ENCODE measurements around the gene PTPRO.

PTPRO gene

DNA sequence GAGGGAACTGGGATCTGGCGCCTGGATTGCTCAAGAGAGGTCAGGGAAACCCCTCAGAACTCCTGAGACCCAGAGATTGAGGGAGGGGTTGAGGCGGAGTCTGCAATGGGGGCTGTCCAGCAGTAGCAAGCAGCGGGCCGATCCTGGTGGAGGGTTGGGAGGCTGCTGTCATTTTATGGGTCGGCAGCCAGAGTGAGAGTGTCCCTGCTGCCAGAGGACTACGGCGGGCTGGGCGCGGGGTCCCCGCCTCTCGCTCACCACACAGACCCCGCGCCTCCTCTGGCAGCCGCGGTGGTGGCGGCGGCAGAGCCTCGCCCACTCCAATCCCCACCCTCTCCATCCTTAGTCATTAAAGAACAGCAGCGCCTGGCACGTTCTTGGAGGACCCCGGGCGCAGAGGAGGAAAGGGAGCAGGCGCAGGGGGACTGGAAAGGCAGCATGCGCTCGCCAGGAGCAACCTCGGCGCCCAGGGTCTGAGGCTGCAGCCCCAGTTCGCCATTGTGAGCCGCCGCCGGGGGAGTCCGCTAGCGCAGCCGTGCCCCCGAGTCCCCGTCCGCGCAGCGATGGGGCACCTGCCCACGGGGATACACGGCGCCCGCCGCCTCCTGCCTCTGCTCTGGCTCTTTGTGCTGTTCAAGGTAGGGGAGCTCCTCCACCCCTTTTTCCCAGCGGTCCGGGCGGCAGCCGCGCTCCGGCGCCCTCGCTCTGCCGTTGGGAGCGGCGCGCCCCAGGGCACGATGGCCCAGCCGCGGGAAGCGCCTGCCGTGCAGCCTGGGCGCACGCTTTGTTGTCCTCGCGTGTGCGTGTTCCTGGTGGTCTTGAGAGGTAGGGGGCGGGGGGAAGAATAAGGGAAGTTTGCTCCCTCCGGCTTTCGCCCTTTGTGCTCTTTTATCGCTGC is at the start of gene PTPRO:
PTPRO (plus strand) TSS at position 345 of the 898 bp plus-strand sequence.
- DNase-seq (ENCODE audit: low read depth): no peak

DNA sequence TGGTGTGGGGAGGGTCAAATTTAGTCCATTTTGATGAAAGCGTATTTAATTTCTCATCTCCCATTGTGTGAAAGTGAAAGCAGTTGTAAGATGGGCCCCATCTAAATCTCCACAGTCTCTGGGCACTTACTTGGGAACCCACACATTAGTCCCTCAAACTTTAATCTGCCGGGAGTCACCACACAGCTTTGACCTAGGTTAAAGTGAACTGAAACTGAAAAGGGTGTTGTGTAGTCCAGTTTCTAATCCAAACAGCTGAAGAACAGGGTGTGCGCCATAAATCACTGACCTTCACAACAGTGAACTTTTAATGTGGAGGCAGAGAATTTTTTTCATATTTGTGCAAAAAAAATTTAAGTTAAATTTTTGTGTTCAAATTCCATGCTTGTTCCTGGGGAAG is 48.4 kb upstream of the PTPRO start:
- DNase-seq (ENCODE audit: low read depth): no peak

DNA sequence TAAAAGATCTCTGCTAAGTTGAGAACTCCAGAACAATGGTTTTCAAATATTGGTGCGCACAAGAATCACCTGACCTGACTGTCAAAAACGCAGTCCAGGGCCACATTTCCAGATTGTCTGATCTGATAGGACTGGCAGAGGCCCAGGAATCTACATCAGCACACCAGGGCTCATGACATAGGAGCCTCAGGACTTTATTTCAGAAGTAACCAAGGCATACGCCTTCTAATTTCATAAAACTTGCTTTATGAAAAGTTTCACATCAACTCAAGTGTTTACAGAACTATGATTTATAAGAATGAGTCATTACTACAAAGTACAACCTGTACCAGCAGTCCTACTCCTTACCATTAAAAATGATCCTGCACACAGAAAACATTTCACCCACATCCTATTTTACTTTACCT is 47.7 kb upstream of the PTPRO start:
- no peak for DNase-seq (ENCODE audit: low read depth)

DNA sequence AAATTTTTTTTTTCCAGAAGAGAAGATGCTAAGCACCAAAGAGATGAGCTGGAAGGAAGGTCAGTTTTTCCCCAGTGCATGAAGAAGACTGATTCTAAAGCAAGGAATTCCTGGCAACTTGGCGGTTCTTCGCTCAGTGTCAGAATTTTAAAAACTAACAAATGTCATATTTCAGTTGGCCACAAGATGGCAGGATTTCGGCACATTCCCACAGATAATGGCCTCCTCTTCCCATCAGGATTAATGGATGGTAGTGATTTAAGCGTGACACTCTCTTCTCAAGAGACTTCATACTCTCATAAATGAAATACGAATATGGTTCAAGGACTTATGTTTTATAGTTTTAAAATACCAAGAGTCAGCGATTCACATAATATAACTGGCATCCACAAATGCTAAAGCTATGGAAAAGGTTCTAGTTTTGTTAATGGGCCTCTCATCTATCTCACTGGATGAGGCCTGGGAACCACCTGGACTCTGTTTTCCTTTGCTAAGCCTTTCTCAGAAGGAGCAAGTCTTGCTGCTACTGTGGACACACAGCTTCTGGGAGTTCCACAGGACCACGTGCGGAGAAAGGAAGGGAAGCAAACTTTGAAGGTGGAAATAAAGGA is 46.1 kb upstream of the PTPRO start:
- no peak for DNase-seq (ENCODE audit: low read depth)

DNA sequence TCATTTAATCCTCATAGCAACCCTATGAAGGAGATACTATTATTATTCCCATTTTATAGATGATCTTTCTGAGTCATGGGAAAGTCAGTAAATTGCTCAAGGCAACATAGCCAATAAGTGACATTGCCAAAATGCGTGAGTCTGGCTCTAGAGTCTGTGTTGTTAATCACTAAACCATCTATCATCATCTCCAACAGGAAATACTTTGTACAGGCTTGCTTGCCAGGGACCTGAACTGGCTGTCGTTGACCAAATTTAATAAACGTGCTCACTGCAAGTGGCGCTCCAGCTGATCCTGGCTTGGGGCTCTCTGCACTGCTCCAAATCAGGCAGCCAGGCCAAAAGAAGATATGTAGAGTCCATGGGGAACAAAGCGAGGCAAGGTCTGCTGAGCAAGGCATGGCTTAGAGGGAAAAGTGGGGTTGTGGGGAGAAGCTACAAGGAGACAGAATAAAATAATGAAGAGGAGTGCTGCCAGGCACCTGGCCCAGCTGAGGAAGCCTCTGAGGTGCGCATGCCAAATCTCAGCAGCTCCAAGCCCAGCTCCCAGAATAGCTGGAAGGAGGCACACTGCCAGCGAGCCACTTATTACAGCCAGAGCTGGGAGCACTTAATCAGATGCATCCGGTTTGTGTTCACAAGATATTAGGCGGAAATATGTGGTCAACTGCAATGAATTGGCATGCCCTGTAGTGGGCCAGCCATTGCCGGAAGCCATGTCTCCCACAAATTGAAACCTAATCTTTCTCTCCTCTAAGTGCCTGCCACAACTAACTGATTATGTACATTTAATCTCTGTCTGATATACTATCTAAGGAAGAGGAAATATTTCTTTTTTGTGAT is 43.3 kb upstream of the PTPRO start:
- no peak for DNase-seq (ENCODE audit: low read depth)

DNA sequence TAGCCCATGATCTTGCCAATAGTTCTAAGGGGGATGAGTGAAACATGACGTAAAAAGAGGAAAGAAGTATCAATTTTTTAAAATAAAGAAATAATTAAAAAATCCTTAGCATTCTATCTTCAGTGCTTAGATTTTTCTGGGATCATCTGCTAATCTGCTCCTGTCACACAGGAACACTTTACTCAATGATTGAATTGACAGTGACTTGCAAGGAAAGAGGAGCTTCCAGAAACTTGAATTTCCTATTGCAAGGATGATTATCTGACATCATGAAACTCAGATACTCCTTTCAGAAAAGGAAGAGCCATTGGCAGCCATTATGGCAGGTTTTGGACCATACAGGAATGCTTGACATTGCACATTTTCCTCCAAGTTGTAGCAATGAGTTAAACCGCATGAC is 41.4 kb upstream of the PTPRO start:
- no peak for DNase-seq (ENCODE audit: low read depth)

DNA sequence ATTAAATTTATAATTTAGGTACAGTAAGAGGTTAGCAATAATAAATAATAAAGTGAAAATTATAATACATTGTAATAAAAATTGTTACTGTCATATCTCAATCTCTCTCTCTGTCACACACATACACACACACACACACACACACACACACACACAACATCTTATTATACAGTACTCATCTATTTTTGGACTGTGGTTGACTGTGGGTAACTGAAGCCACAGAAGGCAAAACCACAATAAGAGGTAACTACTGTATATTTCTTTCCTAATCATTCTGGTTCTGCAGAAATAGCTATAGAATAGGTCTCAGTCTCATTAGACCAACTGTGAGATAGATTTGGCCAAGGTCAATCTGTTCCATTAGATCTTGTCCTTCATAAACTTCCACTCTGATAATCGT is 33.1 kb upstream of the PTPRO start:
- no peak for DNase-seq (ENCODE audit: low read depth)

DNA sequence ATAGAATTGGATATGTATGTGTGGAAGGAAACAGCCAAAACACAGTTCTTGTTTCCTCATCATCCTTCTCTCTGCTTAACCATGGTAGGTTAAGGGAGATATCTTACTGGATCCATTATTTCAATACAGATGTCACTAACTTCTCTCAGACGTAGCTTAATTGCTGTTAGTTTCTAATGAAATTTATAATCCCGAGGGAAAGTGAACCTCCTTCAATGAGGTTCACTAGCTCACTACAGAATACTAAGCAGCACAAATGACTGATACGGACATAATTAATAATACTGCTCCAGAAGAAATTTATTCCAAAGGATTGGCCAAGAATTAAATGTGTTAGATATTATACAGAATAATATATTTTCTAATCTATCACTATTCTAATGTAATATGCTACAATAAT is 28.6 kb upstream of the PTPRO start:
- no peak for DNase-seq (ENCODE audit: low read depth)

DNA sequence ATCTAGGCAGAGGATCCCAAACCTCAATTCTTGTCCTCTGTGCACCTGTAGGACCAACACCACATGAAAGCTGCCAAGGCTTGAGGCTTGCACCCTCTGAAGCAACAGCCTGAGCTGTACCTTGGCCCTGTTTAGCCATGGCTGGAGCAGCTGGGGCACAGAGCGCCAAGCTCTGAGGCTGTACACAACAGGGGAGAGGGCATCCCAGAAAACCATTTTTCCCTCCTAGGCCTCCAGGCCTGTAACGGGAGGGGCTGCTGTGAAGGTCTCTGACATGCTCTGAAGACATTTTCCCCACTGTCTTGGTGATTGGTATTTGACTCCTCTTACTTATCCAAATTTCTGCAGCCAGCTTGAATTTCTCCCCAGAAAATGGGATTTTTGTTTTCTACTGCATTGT is 22.4 kb upstream of the PTPRO start:
- no peak for DNase-seq (ENCODE audit: low read depth)

DNA sequence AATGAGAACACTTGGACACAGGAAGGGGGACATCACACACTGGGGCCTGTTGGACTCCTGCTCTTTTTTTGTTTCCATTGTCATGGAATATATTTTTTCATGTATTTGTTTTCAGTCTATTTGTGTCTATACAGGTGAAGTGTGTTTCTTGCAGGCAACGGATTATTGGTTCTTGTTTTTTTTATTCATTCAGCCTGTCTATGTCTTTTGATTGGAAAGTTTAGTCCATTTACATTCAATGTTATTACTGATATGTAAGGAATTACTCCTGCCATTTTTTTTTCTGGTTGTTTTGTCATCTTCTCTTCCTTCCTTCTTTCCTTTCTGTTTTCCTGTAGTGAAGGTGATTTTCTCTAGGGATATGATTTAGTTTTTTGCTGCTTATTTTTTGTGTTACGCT is 18.0 kb upstream of the PTPRO start:
- DNase-seq (ENCODE audit: low read depth): no peak

DNA sequence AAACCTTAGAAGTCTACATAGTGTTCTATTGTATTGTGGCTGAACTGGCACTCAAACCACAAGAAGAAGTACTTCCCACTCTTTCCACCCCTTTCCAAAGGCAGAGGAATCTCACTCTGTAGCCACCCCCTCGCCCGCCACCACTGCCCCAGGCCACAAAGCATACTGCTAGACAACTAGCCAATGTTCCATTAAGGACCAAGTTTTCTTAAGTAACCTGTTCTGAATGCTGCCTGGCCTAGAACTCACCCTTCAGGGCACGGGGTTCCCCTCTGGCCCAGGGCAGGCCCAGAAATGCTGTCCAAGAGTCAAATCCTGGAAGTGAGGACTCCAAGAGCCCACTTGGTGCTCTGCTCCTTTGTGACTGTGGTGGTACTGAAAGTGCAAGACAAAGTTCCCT is 15.7 kb upstream of the PTPRO start:
- DNase-seq (ENCODE audit: low read depth): no peak

DNA sequence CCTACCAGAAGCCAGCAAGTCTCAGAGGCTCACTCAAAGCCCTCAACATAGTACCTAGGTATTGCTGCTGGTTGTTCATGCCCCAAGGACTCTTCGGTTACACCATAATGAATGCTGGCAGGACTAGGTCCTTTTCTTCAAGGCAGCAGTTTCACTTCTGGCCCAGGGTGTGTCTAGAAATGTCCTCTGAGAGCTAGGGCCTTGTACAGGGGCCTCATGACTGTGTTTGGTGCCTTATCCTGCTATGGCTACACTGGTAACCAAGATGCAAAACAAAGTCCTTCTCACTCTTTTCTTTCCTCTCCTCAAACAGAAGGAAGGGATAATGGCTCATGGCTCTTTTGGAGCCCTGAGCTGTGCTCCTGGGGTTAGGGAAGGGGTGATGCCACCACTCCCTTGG is 15.2 kb upstream of the PTPRO start:
- DNase-seq (ENCODE audit: low read depth): no peak

DNA sequence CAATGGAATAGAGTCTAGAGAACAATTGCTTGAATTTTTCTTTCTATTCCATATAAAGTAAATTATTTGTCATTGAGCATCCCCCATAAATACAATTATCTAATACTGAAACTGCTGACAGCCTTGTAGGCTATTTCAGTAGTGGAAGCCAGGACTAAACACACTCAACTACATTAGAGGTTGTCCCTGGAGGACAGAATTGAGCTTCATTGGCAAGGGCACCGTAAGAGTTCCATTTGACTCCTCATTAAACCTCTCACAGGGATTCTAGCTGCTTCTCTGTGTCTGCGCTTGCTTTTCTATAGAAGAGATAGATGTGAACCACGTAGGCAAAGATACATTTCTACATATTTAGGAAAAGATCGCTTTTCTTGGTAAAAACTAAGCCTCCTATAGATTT is 3.5 kb upstream of the PTPRO start:
- DNase-seq (ENCODE audit: low read depth): no peak

DNA sequence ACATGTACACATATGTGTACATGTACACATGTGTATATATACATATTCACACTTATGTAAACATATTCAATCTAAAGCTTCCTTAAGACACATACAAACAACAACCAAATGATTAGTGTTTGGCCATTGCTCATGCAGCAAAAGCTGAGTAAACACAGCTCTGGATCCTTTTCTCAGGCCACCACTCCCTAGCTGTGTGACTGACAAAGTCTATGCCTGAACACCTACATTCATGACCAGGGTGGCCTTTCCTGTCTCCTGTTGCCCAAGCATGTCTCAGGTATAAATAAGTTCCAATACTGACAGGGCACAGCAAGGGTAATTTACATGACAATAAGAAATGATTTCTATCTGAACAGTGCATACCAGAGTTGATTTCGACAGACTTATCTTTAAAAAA is 1.4 kb upstream of the PTPRO start:
- no peak for DNase-seq (ENCODE audit: low read depth)

DNA sequence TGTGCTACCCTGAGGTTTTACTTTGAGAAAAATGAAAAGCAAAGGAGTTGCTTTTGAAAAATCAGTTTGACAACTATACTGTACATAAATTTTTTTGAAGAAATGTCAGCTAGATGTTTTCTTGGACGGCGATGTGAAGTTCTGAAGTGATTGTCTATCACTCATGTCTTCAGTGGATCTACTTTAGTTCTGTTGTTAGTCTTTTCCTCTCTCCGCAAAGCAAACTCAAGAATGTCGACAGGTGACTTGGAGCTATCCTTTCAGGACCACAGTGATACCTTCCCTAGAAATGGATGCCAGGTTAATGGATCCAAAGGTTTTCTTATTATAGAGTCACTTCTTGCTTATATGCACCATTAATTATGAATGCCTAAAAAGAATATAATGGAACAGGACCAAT is 1.2 kb downstream of the PTPRO start:
- no peak for DNase-seq (ENCODE audit: low read depth)

DNA sequence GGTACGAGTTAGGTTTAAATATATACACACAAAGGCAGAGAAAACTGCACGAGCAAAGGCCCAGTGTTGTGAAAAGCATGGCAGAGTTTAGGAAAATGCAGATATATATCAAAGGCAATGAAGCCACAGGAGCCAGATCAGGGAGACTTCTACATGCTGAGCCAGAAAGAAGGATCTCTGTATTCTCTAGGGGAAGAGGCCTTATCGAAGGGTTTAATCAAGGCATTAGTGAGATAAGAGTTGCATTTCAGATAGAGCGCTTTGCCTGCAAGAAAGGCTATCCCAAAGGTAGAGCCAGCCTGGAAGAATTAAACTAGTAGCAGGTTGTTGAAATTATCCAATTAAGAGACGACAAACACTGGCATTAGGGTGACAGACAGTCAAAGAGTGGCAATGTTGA is 7.6 kb downstream of the PTPRO start:
- DNase-seq (ENCODE audit: low read depth): no peak

DNA sequence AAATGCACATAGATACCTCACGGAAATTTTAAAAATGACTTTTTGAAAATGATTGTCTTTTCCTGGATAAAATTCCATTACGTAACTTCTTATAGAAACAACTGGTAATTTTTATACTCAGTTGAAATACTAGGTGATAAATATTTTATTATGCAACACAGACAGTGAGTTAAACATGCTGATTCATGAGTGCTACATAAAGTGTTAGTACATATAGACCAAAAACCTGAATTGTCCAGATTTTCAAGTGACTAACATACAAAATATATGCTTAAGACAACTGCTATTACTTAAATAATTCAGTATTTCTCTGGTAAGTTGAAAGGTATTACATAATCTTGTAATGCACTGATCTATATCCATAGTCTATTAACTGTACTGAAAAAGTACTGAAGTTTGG is 11.9 kb downstream of the PTPRO start:
- no peak for DNase-seq (ENCODE audit: low read depth)

DNA sequence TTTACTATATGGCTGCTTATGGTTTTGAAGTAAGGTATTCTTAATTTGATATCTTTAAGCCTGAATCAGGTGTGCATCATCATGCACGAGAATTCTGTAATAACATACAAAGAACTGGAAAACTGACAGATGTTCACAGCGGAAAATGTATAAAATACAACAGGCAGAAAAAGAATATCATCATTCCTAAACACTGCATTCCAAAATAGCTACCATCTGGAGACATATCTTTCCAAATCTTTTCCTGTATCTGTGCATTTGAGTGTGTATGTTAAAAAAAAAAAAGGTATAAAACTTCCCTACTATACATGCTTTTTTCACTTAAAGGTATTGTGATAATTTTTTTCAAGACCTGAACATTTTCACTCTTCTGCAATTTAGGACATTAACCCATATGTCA is 13.7 kb downstream of the PTPRO start:
- no peak for DNase-seq (ENCODE audit: low read depth)

DNA sequence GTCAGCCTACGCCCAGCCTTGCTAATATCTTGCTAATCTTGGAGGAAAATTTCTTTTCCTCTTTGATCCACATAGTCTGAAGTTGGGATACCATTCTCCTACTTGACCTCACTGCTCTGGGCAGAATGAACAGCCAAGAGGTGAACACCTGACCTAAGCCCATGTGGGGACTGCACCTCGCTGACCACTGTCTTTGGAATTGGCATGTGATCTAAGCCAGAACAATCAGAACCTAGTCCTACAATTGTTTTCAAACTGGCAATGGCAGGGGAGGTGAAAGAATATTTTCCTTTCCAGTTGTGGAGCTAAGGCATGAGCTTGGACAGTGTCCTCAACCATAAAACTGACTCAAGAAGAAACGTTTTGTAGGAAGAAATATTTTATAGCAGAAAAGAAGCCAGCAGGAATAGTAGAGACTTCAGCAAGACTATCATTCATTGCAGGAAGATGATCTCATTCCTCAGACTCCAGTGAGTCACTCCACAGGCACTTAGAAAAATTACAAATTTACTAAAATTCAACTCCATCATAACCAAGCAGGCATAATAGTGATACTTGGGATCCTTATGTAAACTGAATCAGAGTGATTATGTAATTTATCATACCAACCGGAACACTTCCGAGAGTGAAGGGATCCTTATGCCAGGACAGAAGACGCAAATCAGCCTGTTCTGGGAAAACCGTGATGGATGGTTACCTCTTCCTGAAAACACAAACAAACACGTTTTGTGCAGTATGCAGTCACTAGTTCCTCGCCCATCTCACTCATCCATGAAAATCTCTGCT is 14.7 kb downstream of the PTPRO start:
- no peak for DNase-seq (ENCODE audit: low read depth)

DNA sequence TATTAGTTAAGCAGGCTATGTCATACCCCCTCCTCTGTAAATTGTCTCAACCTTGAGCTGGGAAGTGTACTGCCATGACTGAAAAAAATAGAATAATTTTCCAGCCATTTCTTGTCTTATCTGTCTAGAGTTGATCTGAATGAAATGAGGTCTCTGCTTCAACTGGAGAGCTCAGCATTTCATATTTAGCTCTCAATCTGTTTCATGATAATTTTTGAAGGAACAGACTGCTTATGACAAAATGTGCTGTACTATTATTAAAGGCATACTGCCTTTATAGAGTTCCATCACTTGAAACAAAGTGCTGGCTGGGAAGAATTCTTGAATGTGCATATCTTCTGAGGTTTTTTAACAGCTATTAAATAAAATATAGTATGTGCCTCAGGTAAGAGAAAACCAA is 19.1 kb downstream of the PTPRO start:
- no peak for DNase-seq (ENCODE audit: low read depth)

DNA sequence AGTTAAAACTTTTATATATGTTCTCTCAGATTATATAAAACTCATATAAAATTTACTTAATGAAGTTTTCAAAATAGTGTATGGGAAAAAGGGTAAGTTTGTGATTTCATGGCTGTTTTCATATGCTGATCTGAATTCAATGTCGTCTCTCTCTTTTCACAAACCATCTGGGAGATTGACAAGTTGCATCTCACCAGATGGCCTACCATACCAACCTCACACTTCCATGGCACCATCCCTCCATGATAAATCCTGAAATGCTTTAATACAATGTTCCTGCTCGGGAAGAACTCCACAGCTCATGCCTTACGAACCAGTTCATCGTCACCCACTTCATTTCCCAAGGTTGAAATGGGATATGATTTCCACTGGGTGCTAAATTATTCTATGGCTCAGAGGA is 22.3 kb downstream of the PTPRO start:
- no peak for DNase-seq (ENCODE audit: low read depth)

DNA sequence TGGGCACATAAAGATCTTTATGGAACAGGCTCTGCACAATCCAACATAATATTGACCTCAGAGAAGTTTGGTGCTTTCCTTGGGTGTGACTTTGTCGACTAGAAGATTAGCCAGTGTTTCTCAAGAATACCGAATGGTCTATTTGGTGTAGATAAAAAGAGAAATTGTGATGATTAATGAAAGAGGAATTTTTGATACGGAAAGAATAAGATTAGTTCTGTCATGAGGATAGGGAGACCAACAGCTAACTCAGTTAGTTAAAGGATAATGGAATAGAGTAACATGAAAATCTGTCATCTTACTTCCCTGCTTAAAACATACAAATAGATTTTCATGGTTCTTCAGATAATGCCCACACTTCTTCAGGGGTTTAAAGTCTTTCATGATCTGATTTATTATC is 24.2 kb downstream of the PTPRO start:
- DNase-seq (ENCODE audit: low read depth): no peak
